ENCODE data around the gene MRAP2. TPM values are rescaled to one million over a fixed set of nuclear protein-coding genes. Genes with fewer than 3 reads are reported as not detected.
"Not testable (repeated sequence)": the region's sequence is repeated elsewhere in the genome, so short reads cannot be mapped to it uniquely, and the experiment has no call there.

Gene MRAP2
- total RNA-seq, 1 experiment from 2014 or later: 4.7 TPM

GRCh38 chr6:84050408-84050807, 16.8 kb downstream of the MRAP2 start:
- H3K4me3 ChIP-seq (ENCODE audit: insufficient read depth, low read depth, low read length): no peak overlapping the region
- H3K36me3 ChIP-seq (replicated peaks; ENCODE audit: control insufficient read depth, insufficient read depth, low read length): no peaks in the 10 kb centered on the region
- no peak for DNase-seq
- H3K27me3 ChIP-seq (ENCODE audit: control insufficient read depth, insufficient read depth, low read length): no peaks in the 10 kb centered on the region

DNA sequence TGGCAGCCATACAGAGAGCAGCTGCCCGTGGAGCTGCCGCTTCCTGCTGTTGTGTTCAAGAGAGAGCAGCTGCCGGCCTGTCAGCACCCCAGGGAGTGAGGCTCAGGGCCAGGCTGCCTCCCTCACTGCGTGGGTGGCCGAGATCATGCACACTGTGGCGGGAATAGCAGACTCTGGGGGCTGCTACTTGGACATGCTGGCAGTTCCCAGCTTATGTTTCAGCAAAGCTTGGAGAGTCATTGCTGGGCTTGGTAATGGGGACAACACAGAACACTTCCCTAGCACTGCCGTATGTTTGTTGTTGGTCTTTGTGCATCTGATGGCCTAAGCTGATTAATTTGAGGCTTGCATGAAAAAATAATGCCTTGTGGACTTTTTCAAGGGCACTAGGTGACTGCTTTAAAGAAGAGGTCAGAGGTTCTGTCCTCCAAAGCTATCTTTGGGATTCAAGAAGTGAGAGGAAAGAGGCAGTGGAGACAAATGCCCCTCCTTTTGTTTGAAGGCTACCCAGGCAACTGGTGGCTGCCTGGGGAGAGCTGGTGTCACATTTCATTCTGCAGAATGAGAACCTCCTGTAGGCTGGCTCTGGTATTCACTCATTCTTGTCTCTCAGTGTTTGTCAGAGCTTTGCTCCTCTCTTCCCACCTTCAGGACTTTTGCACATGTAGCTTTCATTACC, 18.8 kb downstream of the MRAP2 start:
- DNase-seq: peak; percentile 87
- Histone ChIP-seq H3K4me3 (ENCODE audit: insufficient read depth, low read depth, low read length) (no peak overlapping the region), H3K36me3 (replicated peaks; ENCODE audit: control insufficient read depth, insufficient read depth, low read length) (no peaks in the 10 kb centered on the region), H3K27me3 (ENCODE audit: control insufficient read depth, insufficient read depth, low read length) (no peaks in the 10 kb centered on the region)

- DNase-seq: peak; percentile 38
- Histone ChIP-seq H3K36me3 (replicated peaks; ENCODE audit: control insufficient read depth, insufficient read depth, low read length) (no peaks in the 10 kb centered on the region), H3K4me3 (ENCODE audit: insufficient read depth, low read depth, low read length) (no peak overlapping the region), H3K27me3 (ENCODE audit: control insufficient read depth, insufficient read depth, low read length) (no peaks in the 10 kb centered on the region)
These were observed 19.3 kb downstream of the MRAP2 start for GRCh38 chr6:84052883-84053241.

GRCh38 chr6:84055647-84056046, 22.1 kb downstream of the MRAP2 start:
- H3K36me3 ChIP-seq (replicated peaks; ENCODE audit: control insufficient read depth, insufficient read depth, low read length): no peaks in the 10 kb centered on the region
- DNase-seq: no peak
- no peaks in the 10 kb centered on the region for H3K27me3 ChIP-seq (ENCODE audit: control insufficient read depth, insufficient read depth, low read length)
- H3K4me3 ChIP-seq (ENCODE audit: insufficient read depth, low read depth, low read length): no peak overlapping the region

DNA sequence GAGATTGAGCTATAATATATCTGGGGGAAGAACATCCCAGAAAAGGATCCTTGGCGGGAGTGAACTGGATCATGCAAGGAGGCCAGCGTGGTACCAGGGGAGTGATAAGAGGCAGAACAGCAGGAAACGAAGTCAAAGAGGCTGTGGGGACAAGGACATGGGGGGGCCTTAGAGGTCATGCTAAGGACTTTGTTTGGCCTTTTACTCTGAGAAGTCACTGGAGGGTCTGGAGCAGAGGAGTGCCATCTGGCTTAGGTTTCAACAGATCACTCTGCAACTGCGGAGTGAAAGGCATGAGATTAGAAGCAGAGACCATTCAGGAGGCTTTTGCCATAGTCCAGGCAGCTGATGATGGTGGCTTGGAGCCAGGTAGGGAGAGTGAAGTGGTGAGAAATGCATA, 24.3 kb downstream of the MRAP2 start:
- DNase-seq: no peak
- H3K4me3 ChIP-seq (ENCODE audit: insufficient read depth, low read depth, low read length): no peak overlapping the region
- H3K27me3 ChIP-seq (ENCODE audit: control insufficient read depth, insufficient read depth, low read length): no peaks in the 10 kb centered on the region
- H3K36me3 ChIP-seq (replicated peaks; ENCODE audit: control insufficient read depth, insufficient read depth, low read length): no peaks in the 10 kb centered on the region

DNA sequence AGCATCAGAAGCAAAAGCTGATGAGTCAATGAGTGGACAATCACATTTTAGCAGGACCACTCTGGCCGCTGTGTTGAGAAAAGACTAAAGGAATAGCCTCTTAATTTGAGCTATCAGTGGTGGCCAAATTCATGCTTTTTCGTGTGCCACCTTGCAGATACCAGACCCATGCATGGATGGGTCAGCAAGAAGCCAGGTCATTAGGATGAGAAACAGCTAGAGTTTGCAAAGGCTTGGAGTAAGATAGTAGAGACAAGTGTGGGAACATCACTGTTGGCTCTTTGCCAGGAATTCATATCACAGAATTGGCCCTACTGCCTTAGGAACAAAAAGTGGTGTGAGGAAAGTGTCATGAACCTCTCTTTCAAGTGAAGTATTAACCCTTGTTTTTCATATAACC, 25.5 kb downstream of the MRAP2 start:
- no peak for DNase-seq
- Histone ChIP-seq H3K27me3 (ENCODE audit: control insufficient read depth, insufficient read depth, low read length) (no peaks in the 10 kb centered on the region), H3K4me3 (ENCODE audit: insufficient read depth, low read depth, low read length) (no peak overlapping the region)

DNA sequence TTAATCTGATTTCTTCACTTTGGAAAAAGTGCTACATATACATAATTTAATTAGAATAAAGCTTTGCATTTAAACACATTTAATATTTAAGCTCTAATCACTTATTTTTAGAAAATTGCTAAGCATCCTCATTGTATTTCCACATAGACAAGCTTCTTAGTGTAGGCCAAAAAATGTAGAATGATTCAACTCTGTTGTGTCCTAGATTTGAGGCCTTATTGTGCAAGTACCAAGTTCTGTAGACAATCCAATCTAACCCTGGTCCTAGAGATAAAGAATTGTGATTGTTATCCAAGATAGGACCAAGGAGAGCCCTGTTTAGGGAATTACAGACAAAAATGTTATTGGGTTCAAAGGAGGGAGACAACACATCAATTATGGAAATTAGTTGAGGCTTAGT, 27.6 kb downstream of the MRAP2 start:
- no peak for DNase-seq
- no peaks in the 10 kb centered on the region for H3K36me3 ChIP-seq (replicated peaks; ENCODE audit: control insufficient read depth, insufficient read depth, low read length)
- H3K4me3 ChIP-seq (ENCODE audit: insufficient read depth, low read depth, low read length): no peak overlapping the region
- no peaks in the 10 kb centered on the region for H3K27me3 ChIP-seq (ENCODE audit: control insufficient read depth, insufficient read depth, low read length)

More for the DNA sequence above, 25.5 kb downstream of the MRAP2 start:
- no peaks in the 10 kb centered on the region for H3K36me3 ChIP-seq (replicated peaks; ENCODE audit: control insufficient read depth, insufficient read depth, low read length)

- Histone ChIP-seq H3K4me3 (ENCODE audit: insufficient read depth, low read depth, low read length) (no peak overlapping the region), H3K36me3 (replicated peaks; ENCODE audit: control insufficient read depth, insufficient read depth, low read length) (no peaks in the 10 kb centered on the region; the same call in 1 of the 2 replicates), H3K27me3 (ENCODE audit: control insufficient read depth, insufficient read depth, low read length) (no peaks in the 10 kb centered on the region)
- peak; percentile 22 for DNase-seq
These were observed 28.2 kb downstream of the MRAP2 start for GRCh38 chr6:84061613-84062398.

DNA sequence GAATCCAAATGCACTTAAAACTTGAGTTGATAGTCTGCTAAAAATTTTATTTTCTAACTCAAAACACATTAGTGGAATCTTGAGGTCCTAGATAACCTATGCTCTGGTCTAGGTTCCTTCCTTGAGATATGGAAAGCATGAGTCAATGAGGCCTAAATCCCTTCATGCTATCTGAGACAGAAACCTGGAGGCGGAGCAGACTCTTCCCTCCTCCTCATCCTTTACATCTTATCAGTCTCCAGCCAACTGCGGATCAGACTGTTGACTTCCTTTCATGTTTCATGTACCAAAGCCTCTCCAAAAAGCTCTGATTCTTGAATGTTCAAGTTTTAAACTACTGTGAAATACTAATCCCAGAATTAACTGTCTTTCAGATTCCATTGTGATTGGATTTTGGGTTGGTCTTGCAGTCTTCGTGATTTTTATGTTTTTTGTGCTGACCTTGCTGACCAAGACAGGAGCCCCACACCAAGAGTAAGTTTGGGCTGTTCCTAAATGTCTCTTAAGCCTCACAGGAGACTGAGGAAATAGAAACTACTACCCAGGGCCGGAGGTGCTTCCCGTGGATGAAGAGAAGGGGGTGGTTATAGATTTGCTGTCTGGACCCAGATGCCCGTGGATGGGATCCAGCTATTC, 29.1 kb downstream of the MRAP2 start:
- Histone ChIP-seq H3K4me3 (ENCODE audit: insufficient read depth, low read depth, low read length) (no peak overlapping the region), H3K36me3 (replicated peaks; ENCODE audit: control insufficient read depth, insufficient read depth, low read length) (no peaks in the 10 kb centered on the region; the same call in 1 of the 2 replicates), H3K27me3 (ENCODE audit: control insufficient read depth, insufficient read depth, low read length) (no peaks in the 10 kb centered on the region)
- peak; percentile 39 for DNase-seq

DNA sequence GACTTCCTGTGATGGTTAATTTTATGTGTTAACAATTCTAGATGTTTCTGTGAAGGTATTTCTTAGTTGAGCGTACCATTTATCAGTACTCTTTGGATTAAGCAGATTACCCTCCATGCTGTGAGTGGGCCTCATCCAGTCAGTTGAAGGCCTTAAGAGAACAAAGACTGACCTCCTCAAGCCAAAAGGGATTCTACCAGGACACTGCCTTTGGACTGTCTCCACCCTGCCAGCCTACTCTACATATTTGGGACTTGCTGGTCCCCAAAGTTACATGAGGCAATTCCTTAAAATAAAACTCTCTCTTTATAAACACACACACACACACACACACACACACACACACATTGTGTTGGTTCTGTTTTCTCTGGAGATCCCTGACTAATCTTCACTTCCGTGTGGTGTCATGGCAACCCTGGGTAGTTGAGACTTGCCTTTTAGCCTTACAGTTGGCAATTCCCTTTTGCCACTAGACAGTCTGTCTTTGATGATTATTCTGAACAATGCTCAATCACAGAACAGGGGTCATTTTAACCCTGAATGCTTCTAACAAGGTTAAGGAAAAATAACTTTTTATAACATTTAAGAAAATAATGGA, 32.2 kb downstream of the MRAP2 start:
- Histone ChIP-seq H3K4me3 (ENCODE audit: insufficient read depth, low read depth, low read length) (no peak overlapping the region), H3K27me3 (ENCODE audit: control insufficient read depth, insufficient read depth, low read length) (no peaks in the 10 kb centered on the region), H3K36me3 (replicated peaks; ENCODE audit: control insufficient read depth, insufficient read depth, low read length) (no peaks in the 10 kb centered on the region; the same call in 1 of the 2 replicates)
- DNase-seq: no peak

DNA sequence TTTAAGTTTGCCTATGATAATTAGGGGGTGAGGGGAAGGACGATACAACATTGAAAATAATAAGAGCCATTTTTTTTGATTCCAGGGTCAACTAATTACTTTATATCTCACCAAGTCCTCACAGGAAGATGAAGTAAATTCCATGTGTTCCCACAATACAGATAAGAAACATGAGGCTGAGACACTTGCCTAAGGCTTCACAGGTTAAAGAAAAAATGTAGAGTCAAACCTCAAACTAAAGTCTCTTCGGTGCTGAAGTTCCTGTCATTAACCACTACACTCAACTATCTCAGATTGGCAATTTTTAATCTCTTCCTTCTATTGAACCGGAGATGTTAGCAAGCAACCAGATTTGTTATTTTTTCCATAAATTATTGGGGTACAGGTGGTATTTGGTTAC, 33.0 kb downstream of the MRAP2 start:
- Histone ChIP-seq H3K27me3 (ENCODE audit: control insufficient read depth, insufficient read depth, low read length) (no peaks in the 10 kb centered on the region), H3K36me3 (replicated peaks; ENCODE audit: control insufficient read depth, insufficient read depth, low read length) (no peaks in the 10 kb centered on the region; the same call in 1 of the 2 replicates), H3K4me3 (ENCODE audit: insufficient read depth, low read depth, low read length) (no peak overlapping the region)
- no peak for DNase-seq

DNA sequence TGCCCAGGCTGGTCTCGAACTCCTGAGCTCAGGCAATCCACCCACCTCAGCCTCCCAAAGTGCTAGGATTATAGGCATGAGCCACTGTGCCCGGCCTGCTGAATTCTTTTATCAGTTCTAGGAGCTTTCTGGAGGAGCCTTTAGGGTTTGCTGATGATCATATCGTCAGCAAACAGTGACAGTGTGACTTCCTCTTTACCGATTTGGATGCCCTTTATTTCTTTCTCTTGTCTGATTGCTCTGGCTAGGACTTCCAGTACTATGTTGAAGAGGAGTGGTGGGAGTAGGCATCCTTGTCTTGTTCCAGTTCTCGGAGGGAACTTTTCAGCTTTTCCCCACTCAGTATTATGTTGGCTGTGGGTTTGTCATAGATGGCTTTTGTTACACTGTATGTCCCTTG, 35.3 kb downstream of the MRAP2 start:
- not testable (repeated sequence) for H3K27me3 ChIP-seq (ENCODE audit: control insufficient read depth, insufficient read depth, low read length); DNase-seq; H3K36me3 ChIP-seq (replicated peaks; ENCODE audit: control insufficient read depth, insufficient read depth, low read length); H3K4me3 ChIP-seq (ENCODE audit: insufficient read depth, low read depth, low read length)

GRCh38 chr6:84072442-84072997, 38.9 kb downstream of the MRAP2 start:
- Histone ChIP-seq H3K27me3 (ENCODE audit: control insufficient read depth, insufficient read depth, low read length) (no peaks in the 10 kb centered on the region), H3K4me3 (ENCODE audit: insufficient read depth, low read depth, low read length) (no peak overlapping the region), H3K36me3 (replicated peaks; ENCODE audit: control insufficient read depth, insufficient read depth, low read length) (no peaks in the 10 kb centered on the region)
- no peak for DNase-seq

GRCh38 chr6:84074988-84075781, 41.6 kb downstream of the MRAP2 start:
- H3K27me3 ChIP-seq (ENCODE audit: control insufficient read depth, insufficient read depth, low read length): no peaks in the 10 kb centered on the region
- H3K4me3 ChIP-seq (ENCODE audit: insufficient read depth, low read depth, low read length): no peak overlapping the region
- no peaks in the 10 kb centered on the region for H3K36me3 ChIP-seq (replicated peaks; ENCODE audit: control insufficient read depth, insufficient read depth, low read length)
- DNase-seq: peak; percentile 36
